Left kidney (tissue), 2 donors: ENCODE measurements around the gene U2AF1L4. TPM values are rescaled to one million over a fixed set of nuclear protein-coding genes. Genes with fewer than 3 reads are reported as not detected.
A peak's percentile ranks its signal among the peaks of the same experiment; 100 is the strongest.

Experiments
- DNase-seq: peaks from one replicate; pipeline ENCODE4 v3.0.0-alpha.2; 2013
- polyA plus RNA-seq: library from polyadenylated mRNA; unstranded; fragments of 120-200 nt; gene quantifications from one replicate; pipeline ENCODE4 v1.2.1, GENCODE V29; 2013; ENCODE audit not compliant: insufficient read length

Gene U2AF1L4
- polyA plus RNA-seq, 1 donor: 19.0 TPM

- no peak for DNase-seq
These were observed 31.7 kb downstream of the U2AF1L4 start for GRCh38 chr19:35713506-35713850.

- DNase-seq: no peak
These were observed 32.4 kb downstream of the U2AF1L4 start for GRCh38 chr19:35712567-35713505.

- no peak for DNase-seq
These were observed 34.2 kb downstream of the U2AF1L4 start for GRCh38 chr19:35710784-35711723.

- DNase-seq: no peak
These were observed 36.8 kb downstream of the U2AF1L4 start for GRCh38 chr19:35708391-35708790.

GRCh38 chr19:35704218-35704617 lies 41.0 kb downstream of the U2AF1L4 start, which contains the start of gene ZBTB32:
Gene ZBTB32 (plus strand): TSS chr19:35704558. CDS start chr19:35714627, 10,069 bp downstream.
- no peak for DNase-seq

GRCh38 chr19:35703343-35703742 lies 41.9 kb downstream of the U2AF1L4 start:
- no peak for DNase-seq

GRCh38 chr19:35702223-35703012 lies 42.8 kb downstream of the U2AF1L4 start:
- DNase-seq: peak; percentile 95

- DNase-seq: no peak
These were observed 48.4 kb downstream of the U2AF1L4 start for GRCh38 chr19:35696835-35697234.

- DNase-seq: no peak
These were observed 49.3 kb downstream of the U2AF1L4 start for GRCh38 chr19:35695895-35696422.

GRCh38 chr19:35693835-35694599 lies 51.2 kb downstream of the U2AF1L4 start:
- peak; percentile 86 for DNase-seq

- DNase-seq: no peak
These were observed 51.8 kb downstream of the U2AF1L4 start for GRCh38 chr19:35693422-35693821.

Other genes with a start within 250 kb of the U2AF1L4 start
- gene DMKN, start 231.8 kb downstream of the U2AF1L4 start, polyA plus RNA-seq: 92.0 TPM
- gene SBSN, start 217.1 kb downstream of the U2AF1L4 start, polyA plus RNA-seq: not detected
- not detected for gene GAPDHS, start 212.0 kb downstream of the U2AF1L4 start, polyA plus RNA-seq
- gene TMEM147, start 199.8 kb downstream of the U2AF1L4 start, polyA plus RNA-seq: 81.5 TPM
- gene ATP4A, start 181.8 kb downstream of the U2AF1L4 start, polyA plus RNA-seq: not detected
- gene PMIS2, start 159.2 kb downstream of the U2AF1L4 start, polyA plus RNA-seq: not detected
- gene HAUS5, start 132.7 kb downstream of the U2AF1L4 start, polyA plus RNA-seq: 30.1 TPM
- gene RBM42, start 116.4 kb downstream of the U2AF1L4 start, polyA plus RNA-seq: 50.8 TPM
- gene ETV2, start 103.7 kb downstream of the U2AF1L4 start, polyA plus RNA-seq: 0.60 TPM
- 300 TPM for gene COX6B1, start 97.1 kb downstream of the U2AF1L4 start, polyA plus RNA-seq
- 13.1 TPM for gene UPK1A, start 78.9 kb downstream of the U2AF1L4 start, polyA plus RNA-seq
- 0.32 TPM for gene ZBTB32, start 40.9 kb downstream of the U2AF1L4 start, polyA plus RNA-seq
- gene KMT2B, start 27.4 kb downstream of the U2AF1L4 start, polyA plus RNA-seq: 34.5 TPM
- 4.9 TPM for gene IGFLR1, start 3.0 kb downstream of the U2AF1L4 start, polyA plus RNA-seq
- 54.4 TPM for gene PSENEN, start 233 bp upstream of the U2AF1L4 start, polyA plus RNA-seq
- gene LIN37, start 3.2 kb upstream of the U2AF1L4 start, polyA plus RNA-seq: 8.8 TPM
- 19.7 TPM for gene HSPB6, start 11.6 kb upstream of the U2AF1L4 start, polyA plus RNA-seq
- 26.5 TPM for gene PROSER3, start 12.8 kb upstream of the U2AF1L4 start, polyA plus RNA-seq
- gene ARHGAP33, start 30.1 kb upstream of the U2AF1L4 start, polyA plus RNA-seq: 27.3 TPM
- gene PRODH2, start 67.4 kb upstream of the U2AF1L4 start, polyA plus RNA-seq: 39.3 TPM
- 123 TPM for gene NPHS1, start 107.1 kb upstream of the U2AF1L4 start, polyA plus RNA-seq
- gene KIRREL2, start 111.5 kb upstream of the U2AF1L4 start, polyA plus RNA-seq: 9.0 TPM
- 25.0 TPM for gene APLP1, start 123.2 kb upstream of the U2AF1L4 start, polyA plus RNA-seq
- 4.4 TPM for gene NFKBID, start 155.1 kb upstream of the U2AF1L4 start, polyA plus RNA-seq
- 1.1 TPM for gene HCST, start 157.1 kb upstream of the U2AF1L4 start, polyA plus RNA-seq
- gene TYROBP, start 162.9 kb upstream of the U2AF1L4 start, polyA plus RNA-seq: 7.4 TPM
- 10.2 TPM for gene LRFN3, start 191.0 kb upstream of the U2AF1L4 start, polyA plus RNA-seq
- 9.4 TPM for gene SDHAF1, start 249.8 kb upstream of the U2AF1L4 start, polyA plus RNA-seq